K562 (cell line): ENCODE measurements around the gene LMOD1. TPM values are rescaled to one million over a fixed set of nuclear protein-coding genes. Genes with fewer than 3 reads are reported as not detected.
A peak's percentile ranks its signal among the peaks of the same experiment; 100 is the strongest.

Source experiments
- ATAC-seq: fragments of 200-7000 bp; cut with Tn5 transposase; 3 replicates; pipeline ENCODE4 v1.9.1; 2020; ENCODE audit warnings: moderate library complexity
- BruUV-seq: library from RNA; stranded (reverse); fragments of 400-500 nt; replicated peaks from 2 replicates; lab custom pipeline; 2021; lab: Mats Ljungman, UMichigan
- CTCF ChIA-PET: fragments of 300-600 bp; formaldehyde crosslinking; extraction: SDS; loops from one replicate; lab custom pipeline; 2021; ENCODE audit warnings: low intra/inter-chr PET ratio; lab: Yijun Ruan, JAX
- POLR2A ChIA-PET: fragments of 300-600, 350-650 bp; sonication (Branson Sonifier 250); formaldehyde crosslinking; extraction: SDS; loops from one replicate; lab custom pipeline; 2021; ENCODE audit warnings: antibody characterized with exemption, inconsistent platforms; lab: Yijun Ruan, JAX
- DNase-seq, 4 experiments: peaks; one replicate each; pipeline versions ENCODE4 v3.0.0 to v3.0.0-alpha.2; 2011 to 2018; ENCODE audit warnings: low spot score in 3 of 4, mixed read lengths in 3 of 4; ENCODE audit errors: extremely low read depth in 1 of 4
- FAIRE-seq: peaks from 2 replicates; lab custom pipeline; 2011; peaks lifted over from hg19 to GRCh38; lab: Jason Lieb, UNC
- H2AFZ ChIP-seq: 2 replicates; pipeline ENCODE4 v1.6.0; 2011; ENCODE audit warnings: low read depth, low read length, control low read depth, inconsistent platforms
- H3K27ac ChIP-seq: fragments of 200-600 bp; 3 replicates; pipeline ENCODE4 v1.8.0; 2011; ENCODE audit warnings: low read depth, mild to moderate bottlenecking, control low read depth, inconsistent platforms, low read length, moderate library complexity, mixed read lengths; ENCODE audit errors: extremely low read depth
- H3K27me3 ChIP-seq, 2 experiments: fragments of 300-600 bp in 1 of 2; 2 replicates in 1 of 2; 3 replicates in 1 of 2; pipeline versions ENCODE4 v1.6.0 to v1.8.0; 2011; ENCODE audit warnings: inconsistent platforms in 2 of 2, low read length in 2 of 2, mild to moderate bottlenecking in 1 of 2, mixed read lengths in 1 of 2, moderate library complexity in 1 of 2; ENCODE audit not compliant: control insufficient read depth in 2 of 2, insufficient read depth in 2 of 2
- H3K36me3 ChIP-seq: fragments of 300-600 bp; 3 replicates; pipeline ENCODE4 v1.8.0; 2011; ENCODE audit warnings: mild to moderate bottlenecking, low read length, inconsistent platforms; ENCODE audit not compliant: control insufficient read depth, insufficient read depth
- H3K4me1 ChIP-seq, 2 experiments: fragments of 200-600 bp in 1 of 2; replicated peaks in 1 of 2; 2 replicates in 1 of 2; 3 replicates in 1 of 2; pipeline versions ENCODE4 v1.5.1 to v1.8.0; 2011; ENCODE audit warnings: inconsistent platforms in 2 of 2, low read length in 2 of 2, mild to moderate bottlenecking in 1 of 2, mixed read lengths in 1 of 2, moderate library complexity in 1 of 2; ENCODE audit not compliant: control insufficient read depth in 2 of 2, insufficient read depth in 2 of 2
- H3K4me2 ChIP-seq: 2 replicates; pipeline ENCODE4 v1.6.1; 2011; ENCODE audit warnings: low read length, control low read depth, inconsistent platforms, mixed read lengths; ENCODE audit not compliant: insufficient read depth
- H3K4me3 ChIP-seq: fragments of 200-600 bp; sonication (generic), shearing (Covaris generic); 2 replicates; pipeline ENCODE4 v1.5.1; 2016; ENCODE audit warnings: control low read depth, inconsistent platforms
- H3K79me2 ChIP-seq: fragments of 200-600 bp; 3 replicates; pipeline ENCODE4 v1.8.0; 2011; ENCODE audit warnings: low read length, inconsistent platforms; ENCODE audit not compliant: control insufficient read depth, insufficient read depth
- H3K9ac ChIP-seq, 2 experiments: 2 replicates each; pipeline versions ENCODE4 v1.6.0 to v1.6.1; 2011; ENCODE audit warnings: low read depth in 2 of 2, low read length in 2 of 2, control low read depth in 1 of 2, inconsistent platforms in 1 of 2, mild to moderate bottlenecking in 1 of 2, mixed read lengths in 1 of 2; ENCODE audit not compliant: insufficient read depth in 1 of 2
- H3K9me1 ChIP-seq: one replicate; pipeline ENCODE4 v1.6.0; 2011; ENCODE audit warnings: inconsistent platforms, mild to moderate bottlenecking, low read length, moderate library complexity; ENCODE audit not compliant: control insufficient read depth, insufficient read depth
- H3K9me3 ChIP-seq: replicated peaks from 2 replicates; pipeline ENCODE4 v1.5.1; 2011; ENCODE audit warnings: low read depth, low read length, inconsistent platforms; ENCODE audit not compliant: control insufficient read depth, insufficient read depth
- H4K20me1 ChIP-seq: replicated peaks from 2 replicates; pipeline ENCODE4 v1.6.1; 2011; ENCODE audit warnings: low read length, inconsistent platforms, mixed read lengths; ENCODE audit not compliant: control insufficient read depth, insufficient read depth
- HDGF ChIP-seq: fragments of 450-650 bp; IDR thresholded peaks from 2 replicates; pipeline ENCODE4 v1.6.1; 2016
- NFYB ChIP-seq: IDR thresholded peaks from 2 replicates; pipeline ENCODE4 v1.6.1; 2011; ENCODE audit warnings: mild to moderate bottlenecking, moderate library complexity; ENCODE audit not compliant: insufficient read length; ENCODE audit errors: extremely low read depth
- POLR2H ChIP-seq: IDR thresholded peaks from 2 replicates; pipeline ENCODE4 v1.6.1; 2016; ENCODE audit warnings: missing genetic modification characterization, low read depth, mild to moderate bottlenecking, control low read depth, missing compliant biosample characterization, moderate library complexity
- RFX5 ChIP-seq: IDR thresholded peaks from 2 replicates; pipeline ENCODE4 v1.6.1; 2011; ENCODE audit warnings: low read depth, mild to moderate bottlenecking, improper control_type of control experiment, low read length
- SMAD1 ChIP-seq: fragments of 150-350 bp; IDR thresholded peaks from 2 replicates; pipeline ENCODE4 v1.6.1; 2014; ENCODE audit warnings: low read length, low read depth; ENCODE audit not compliant: partially characterized antibody
- SPI1 ChIP-seq: IDR thresholded peaks from 2 replicates; pipeline ENCODE4 v1.6.1; 2011; ENCODE audit warnings: low read depth, low read length, control low read depth, borderline replicate concordance
- TCF7 ChIP-seq: sonication (generic); IDR thresholded peaks from 2 replicates; pipeline ENCODE4 v1.6.1; 2016; ENCODE audit warnings: antibody characterized with exemption, borderline replicate concordance
- TCFL5 ChIP-seq: fragments of 250-450 bp; sonication (Bioruptor Pico); conservative IDR thresholded peaks from 2 replicates; pipeline ENCODE4 v1.6.1; 2021; ENCODE audit warnings: mild to moderate bottlenecking, moderate library complexity, matching md5 sums
- ZNF551 ChIP-seq: fragments of 250-450 bp; sonication (Bioruptor Pico); IDR thresholded peaks from 2 replicates; pipeline ENCODE4 v1.5.0; 2021; ENCODE audit warnings: mild to moderate bottlenecking, moderate library complexity
- WGBS: fragments of 100-300 bp; shearing (Covaris generic); methylation state at CpG from one replicate; pipeline ENCODE4 v1.1.6; 2016; ENCODE audit warnings: low coverage, mixed read lengths; ENCODE audit not compliant: insufficient coverage; ENCODE audit errors: missing lambda C conversion rate; 5-methylcytosine and 5-hydroxymethylcytosine counted together
- in situ Hi-C: fragments of 300-500 bp; cut with MboI; formaldehyde crosslinking; loops from 4 replicates; pipeline ENCODE4 v1.15.0; 2018; ENCODE audit warnings: inconsistent platforms, mixed read lengths
- intact Hi-C: fragments of 100-400 bp; cut with micrococcal nuclease; formaldehyde crosslinking; loops from 2 replicates; pipeline ENCODE4 v1.14.2; 2022
- polyA plus RNA-seq, 8 experiments: library from polyadenylated mRNA; depleted of rRNA in 4 of 8; stranded (reverse) in 5 of 8; unstranded in 3 of 8; fragments of >200 nt; fragmentation: Nextera tagmentation in 2 of 8; fragmentation: Illumina TruSeq in 1 of 8; extraction: Ambion mirVana in 2 of 8; extraction: Trizol in 1 of 8; gene quantifications; 2 replicates each; pipeline versions ENCODE4 v1.2.1 to v1.2.3, GENCODE V29; 2011 to 2014; ENCODE audit warnings: inconsistent platforms in 1 of 8, missing spikeins in 1 of 8
- total RNA-seq, 7 experiments: library from RNA; depleted of rRNA in 6 of 7; stranded (reverse); fragments of >200 nt in 6 of 7; fragmentation: Illumina TruSeq in 2 of 7; extraction: Trizol in 2 of 7; gene quantifications; 2 replicates each; pipeline versions ENCODE4 v1.2.1 to v1.2.3, GENCODE V29; 2011 to 2021; ENCODE audit warnings: low replicate concordance in 1 of 7
- TF ChIP-seq, protein P1 (sequence below): fragments of 200-800 bp; sonication (Bioruptor generic); IDR thresholded peaks from 2 replicates; pipeline ENCODE4 v1.6.1; 2017; ENCODE audit warnings: missing genetic modification characterization, missing compliant biosample characterization
- TF ChIP-seq, protein P2 (sequence below): sonication (generic); IDR thresholded peaks from 2 replicates; pipeline ENCODE4 v1.6.1; 2016
- TF ChIP-seq, protein P3 (sequence below), 3 experiments: fragments of 200-800 bp in 1 of 3; fragments of 250-450 bp in 1 of 3; fragments of 450-650 bp in 1 of 3; sonication (Bioruptor Pico) in 1 of 3; sonication (Bioruptor generic) in 1 of 3; formaldehyde crosslinking in 1 of 3; IDR thresholded peaks; 2 replicates each; pipeline versions ENCODE4 v1.6.1 to v1.8.0; 2016 to 2022; ENCODE audit warnings: mild to moderate bottlenecking in 2 of 3, missing genetic modification characterization in 2 of 3, missing compliant biosample characterization in 1 of 3, moderate library complexity in 1 of 3

The LMOD1 gene
- total and polyA plus RNA-seq, 9 of the 15 experiments (the other 6 are each of a cell fraction or from before 2014, with no cell fraction given), result 0.03 to 0.54 (median 0.38) TPM; not detected in 1

DNA sequence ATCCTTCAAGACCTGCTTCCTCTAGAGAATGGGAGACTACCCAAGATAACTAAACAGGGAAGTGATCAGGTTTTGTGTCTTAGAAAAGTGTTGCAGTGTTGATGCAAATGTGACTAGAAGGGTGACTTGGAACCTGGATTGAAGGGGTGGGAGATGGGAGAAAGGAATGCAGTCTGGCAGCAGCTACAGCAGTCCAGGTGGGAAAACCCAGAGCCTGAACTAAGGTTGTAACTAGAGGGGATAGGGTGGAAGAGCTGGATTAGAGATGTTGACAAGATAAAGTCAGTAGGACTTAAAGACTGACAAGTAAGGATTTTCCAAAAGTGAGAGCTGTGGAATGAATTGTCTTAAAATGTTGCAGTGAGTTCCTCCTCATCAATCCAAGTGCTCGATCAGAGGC lies 64.7 kb downstream of the LMOD1 start (continued):
- TF ChIP-seq ZNF551 (CRISPR knock-in tag) (no peak), TCFL5 (no peak), SMAD1 (no peak), NFYB (no peak)

DNA sequence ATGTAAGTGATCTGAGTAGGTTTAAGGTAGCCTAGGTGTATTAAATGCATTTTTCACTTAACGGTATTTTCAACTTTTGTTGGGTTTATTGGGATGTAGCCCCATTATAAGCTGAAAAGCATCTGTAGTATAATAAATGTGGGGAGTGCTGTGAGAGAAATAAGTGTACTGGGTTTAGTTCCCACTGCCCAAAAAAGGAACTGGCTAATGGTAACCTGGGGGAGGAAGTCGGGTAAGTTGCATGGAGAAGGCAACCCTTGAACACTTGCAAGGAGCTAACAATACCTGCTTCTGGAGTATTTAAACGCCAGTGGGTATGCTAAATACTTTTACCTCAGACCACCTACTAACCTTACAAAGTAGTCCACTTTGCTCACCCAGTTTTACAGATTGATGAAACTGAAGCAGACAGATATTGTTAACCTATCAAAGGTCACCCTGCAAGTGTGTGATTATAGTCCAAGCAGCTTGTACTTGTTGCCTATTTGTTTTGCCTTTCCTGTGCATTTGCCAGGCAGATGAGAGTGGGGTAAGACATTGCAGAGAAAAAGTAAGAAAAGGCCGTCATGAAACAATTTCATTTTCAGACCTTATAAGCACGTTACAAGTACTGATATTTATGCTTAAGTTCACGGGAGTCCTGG lies 65.3 kb downstream of the LMOD1 start:
- Histone ChIP-seq H3K36me3 (peaks cover 21% of the 10 kb centered on the region), H2AFZ (no peak overlapping the region), H3K4me3 (no peak overlapping the region), H3K27me3 (no peaks in the 10 kb centered on the region), H3K4me1 (peaks cover 22 to 40% of the 10 kb centered on the region in 2 experiments), H3K4me2 (no peak overlapping the region), H3K9ac (no peak overlapping the region), H3K79me2 (no peaks in the 10 kb centered on the region), H3K9me1 (no peaks in the 10 kb centered on the region), H4K20me1 (peaks cover 4% of the 10 kb centered on the region), H3K9me3 (no peaks in the 10 kb centered on the region), H3K27ac (no peak overlapping the region)
- BruUV-seq, result no TSS peak
- WGBS, result 68% methylated on average over 6 of the region's 6 CpGs
- intact Hi-C loops (loop anchor here (5.0 kb wide), 3 partner anchors 54 to 349 kb away; partner anchors contain the start of gene IPO9), in situ Hi-C loops (no loop called here)
- ATAC-seq (no peak), FAIRE-seq (no peak), DNase-seq (peak in 1 of 4 experiments; percentile 8)
- ChIA-PET CTCF (no interaction called here), POLR2A (interaction anchor here (0.5 to 4.1 kb wide), 16 partner anchors 9 to 1869 kb away, joined by 3 to 21 read pairs (median 3); no protein-coding TSS in a partner anchor)
- no peak for TF ChIP-seq TCF7
- TF ChIP-seq SPI1, result peak; percentile 79; the same call in 1 of the 2 replicates
- TF ChIP-seq, protein P1, sequence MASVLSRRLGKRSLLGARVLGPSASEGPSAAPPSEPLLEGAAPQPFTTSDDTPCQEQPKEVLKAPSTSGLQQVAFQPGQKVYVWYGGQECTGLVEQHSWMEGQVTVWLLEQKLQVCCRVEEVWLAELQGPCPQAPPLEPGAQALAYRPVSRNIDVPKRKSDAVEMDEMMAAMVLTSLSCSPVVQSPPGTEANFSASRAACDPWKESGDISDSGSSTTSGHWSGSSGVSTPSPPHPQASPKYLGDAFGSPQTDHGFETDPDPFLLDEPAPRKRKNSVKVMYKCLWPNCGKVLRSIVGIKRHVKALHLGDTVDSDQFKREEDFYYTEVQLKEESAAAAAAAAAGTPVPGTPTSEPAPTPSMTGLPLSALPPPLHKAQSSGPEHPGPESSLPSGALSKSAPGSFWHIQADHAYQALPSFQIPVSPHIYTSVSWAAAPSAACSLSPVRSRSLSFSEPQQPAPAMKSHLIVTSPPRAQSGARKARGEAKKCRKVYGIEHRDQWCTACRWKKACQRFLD (CRISPR knock-in tag), result no peak
- TF ChIP-seq RFX5, result no peak
- TF ChIP-seq HDGF, result no peak
- TF ChIP-seq, protein P2, sequence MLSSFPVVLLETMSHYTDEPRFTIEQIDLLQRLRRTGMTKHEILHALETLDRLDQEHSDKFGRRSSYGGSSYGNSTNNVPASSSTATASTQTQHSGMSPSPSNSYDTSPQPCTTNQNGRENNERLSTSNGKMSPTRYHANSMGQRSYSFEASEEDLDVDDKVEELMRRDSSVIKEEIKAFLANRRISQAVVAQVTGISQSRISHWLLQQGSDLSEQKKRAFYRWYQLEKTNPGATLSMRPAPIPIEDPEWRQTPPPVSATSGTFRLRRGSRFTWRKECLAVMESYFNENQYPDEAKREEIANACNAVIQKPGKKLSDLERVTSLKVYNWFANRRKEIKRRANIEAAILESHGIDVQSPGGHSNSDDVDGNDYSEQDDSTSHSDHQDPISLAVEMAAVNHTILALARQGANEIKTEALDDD, result peak; percentile 34; the same call in 1 of the 2 replicates
- TF ChIP-seq, protein P3, sequence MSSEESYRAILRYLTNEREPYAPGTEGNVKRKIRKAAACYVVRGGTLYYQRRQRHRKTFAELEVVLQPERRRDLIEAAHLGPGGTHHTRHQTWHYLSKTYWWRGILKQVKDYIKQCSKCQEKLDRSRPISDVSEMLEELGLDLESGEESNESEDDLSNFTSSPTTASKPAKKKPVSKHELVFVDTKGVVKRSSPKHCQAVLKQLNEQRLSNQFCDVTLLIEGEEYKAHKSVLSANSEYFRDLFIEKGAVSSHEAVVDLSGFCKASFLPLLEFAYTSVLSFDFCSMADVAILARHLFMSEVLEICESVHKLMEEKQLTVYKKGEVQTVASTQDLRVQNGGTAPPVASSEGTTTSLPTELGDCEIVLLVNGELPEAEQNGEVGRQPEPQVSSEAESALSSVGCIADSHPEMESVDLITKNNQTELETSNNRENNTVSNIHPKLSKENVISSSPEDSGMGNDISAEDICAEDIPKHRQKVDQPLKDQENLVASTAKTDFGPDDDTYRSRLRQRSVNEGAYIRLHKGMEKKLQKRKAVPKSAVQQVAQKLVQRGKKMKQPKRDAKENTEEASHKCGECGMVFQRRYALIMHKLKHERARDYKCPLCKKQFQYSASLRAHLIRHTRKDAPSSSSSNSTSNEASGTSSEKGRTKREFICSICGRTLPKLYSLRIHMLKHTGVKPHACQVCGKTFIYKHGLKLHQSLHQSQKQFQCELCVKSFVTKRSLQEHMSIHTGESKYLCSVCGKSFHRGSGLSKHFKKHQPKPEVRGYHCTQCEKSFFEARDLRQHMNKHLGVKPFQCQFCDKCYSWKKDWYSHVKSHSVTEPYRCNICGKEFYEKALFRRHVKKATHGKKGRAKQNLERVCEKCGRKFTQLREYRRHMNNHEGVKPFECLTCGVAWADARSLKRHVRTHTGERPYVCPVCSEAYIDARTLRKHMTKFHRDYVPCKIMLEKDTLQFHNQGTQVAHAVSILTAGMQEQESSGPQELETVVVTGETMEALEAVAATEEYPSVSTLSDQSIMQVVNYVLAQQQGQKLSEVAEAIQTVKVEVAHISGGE (CRISPR knock-in tag; IDR thresholded peaks at IDR 0.05), result no peak
- TF ChIP-seq POLR2H (tag), result peak; percentile 54; the same call in 1 of the 2 replicates
